Natural killer cell (primary cell): ENCODE measurements around the gene ADAM10. TPM values are rescaled to one million over a fixed set of nuclear protein-coding genes. Genes with fewer than 3 reads are reported as not detected.
A peak's percentile ranks its signal among the peaks of the same experiment; 100 is the strongest.

ENCODE experiments used
- ATAC-seq, 3 donors: fragments of 150-1000 bp in 2 of 3; fragments of 200-7000 bp in 1 of 3; cut with Tn5 transposase; 1 replicate in 1 of 3; 2 replicates in 2 of 3; pipeline ENCODE4 v1.10.0; 2021; ENCODE audit warnings: mild to moderate bottlenecking in 2 of 3, moderate library complexity in 2 of 3
- DNase-seq, 2 donors: peaks; one replicate each; pipeline versions ENCODE4 v3.0.0 to v3.0.0-alpha.2; 2013 to 2021; ENCODE audit warnings: mixed read lengths in 1 of 2
- H3K27ac ChIP-seq: one replicate; pipeline ENCODE4 v1.5.1; 2013; ENCODE audit warnings: mild to moderate bottlenecking, low read length
- H3K27me3 ChIP-seq: one replicate; pipeline ENCODE4 v1.6.1; 2013; ENCODE audit warnings: low read length; ENCODE audit not compliant: control insufficient read depth, insufficient read depth
- H3K36me3 ChIP-seq: one replicate; pipeline ENCODE4 v1.6.1; 2013; ENCODE audit warnings: low read length; ENCODE audit not compliant: control insufficient read depth, insufficient read depth
- H3K4me1 ChIP-seq: one replicate; pipeline ENCODE4 v1.6.1; 2013; ENCODE audit warnings: low read length; ENCODE audit not compliant: control insufficient read depth, insufficient read depth
- H3K4me3 ChIP-seq: one replicate; pipeline ENCODE4 v1.5.1; 2013; ENCODE audit warnings: low read length
- H3K9me3 ChIP-seq: one replicate; pipeline ENCODE4 v1.6.1; 2013; ENCODE audit warnings: low read length; ENCODE audit not compliant: control insufficient read depth, insufficient read depth
- H3K27ac Mint-ChIP-seq, 2 donors: one replicate each; pipeline ENCODE4 v1.8.0; 2022; ENCODE audit warnings: mild to moderate bottlenecking in 2 of 2, mixed read lengths in 2 of 2, moderate library complexity in 1 of 2
- H3K27me3 Mint-ChIP-seq, 2 donors: one replicate each; pipeline ENCODE4 v1.8.0; 2022; ENCODE audit warnings: low read depth in 2 of 2, mixed read lengths in 2 of 2
- H3K36me3 Mint-ChIP-seq: one replicate; pipeline ENCODE4 v1.8.0; 2022; ENCODE audit warnings: mixed read lengths
- H3K4me1 Mint-ChIP-seq, 2 donors: one replicate each; pipeline ENCODE4 v1.8.0; 2022; ENCODE audit warnings: mixed read lengths in 2 of 2
- H3K4me3 Mint-ChIP-seq: one replicate; pipeline ENCODE4 v1.8.0; 2022; ENCODE audit warnings: mild to moderate bottlenecking, moderate library complexity, mixed read lengths
- H3K9me3 Mint-ChIP-seq, 2 donors: one replicate each; pipeline ENCODE4 v1.8.0; 2022; ENCODE audit warnings: mixed read lengths in 2 of 2
- CTCF ChIP-seq: fragments of 200-600 bp; IDR thresholded peaks from one replicate; pipeline ENCODE4 v1.8.0; 2022; ENCODE audit warnings: antibody characterized with exemption
- WGBS: methylation state at CpG from one replicate; pipeline ENCODE4 v1.1.7; 2013; ENCODE audit warnings: missing lambda C conversion rate; ENCODE audit not compliant: insufficient coverage; 5-methylcytosine and 5-hydroxymethylcytosine counted together
- intact Hi-C: fragments of 100-400 bp; cut with micrococcal nuclease; formaldehyde crosslinking; loops from one replicate; pipeline ENCODE4 v1.14.2; 2022
- total RNA-seq, 4 donors: library from RNA; stranded (reverse); fragments of 120-200 nt in 1 of 4; gene quantifications; one replicate each; pipeline versions ENCODE4 v1.2.3 to v1.2.4, GENCODE V29; 2013 to 2022

ADAM10 gene
- total RNA-seq, 3 donors from 2014 or later (not counting 1 experiment from before 2014, with no cell fraction given): 223 to 297 (median 259) TPM

GRCh38 chr15:58676766-58677165 is 72.7 kb downstream of the ADAM10 start:
- peaks cover 16% of the 10 kb centered on the region for H3K36me3 ChIP-seq
- H3K27me3 Mint-ChIP-seq: no peaks in the 10 kb centered on the region
- no peaks in the 10 kb centered on the region for H3K27me3 ChIP-seq
- H3K4me3 ChIP-seq: no peak overlapping the region
- H3K27ac ChIP-seq: no peak overlapping the region
- no peaks in the 10 kb centered on the region for H3K9me3 Mint-ChIP-seq
- WGBS: 100% methylated on average over 1 of the region's 4 CpGs
- DNase-seq (no peak), ATAC-seq (no peak)
- no peaks in the 10 kb centered on the region for H3K36me3 Mint-ChIP-seq
- no peak overlapping the region for H3K4me3 Mint-ChIP-seq
- H3K27ac Mint-ChIP-seq: peak overlapping the region in 1 of 2 donors; percentile 50
- intact Hi-C loops: no loop called here
- H3K4me1 ChIP-seq: no peaks in the 10 kb centered on the region
- H3K9me3 ChIP-seq: no peaks in the 10 kb centered on the region
- TF ChIP-seq CTCF: no peak
- H3K4me1 Mint-ChIP-seq: peaks cover 35 to 44% of the 10 kb centered on the region in 2 donors

GRCh38 chr15:58671186-58671585 is 78.3 kb downstream of the ADAM10 start:
- Mint-ChIP-seq H3K27ac (no peak overlapping the region), H3K4me3 (no peak overlapping the region), H3K27me3 (no peaks in the 10 kb centered on the region), H3K4me1 (peaks cover 30 to 35% of the 10 kb centered on the region in 2 donors), H3K36me3 (peaks cover 7% of the 10 kb centered on the region), H3K9me3 (no peaks in the 10 kb centered on the region)
- TF ChIP-seq CTCF: no peak
- Histone ChIP-seq H3K4me3 (no peak overlapping the region), H3K27me3 (no peaks in the 10 kb centered on the region), H3K36me3 (peaks cover 11% of the 10 kb centered on the region), H3K9me3 (no peaks in the 10 kb centered on the region), H3K4me1 (no peaks in the 10 kb centered on the region), H3K27ac (no peak overlapping the region)
- WGBS: 100% methylated on average over 2 of the region's 2 CpGs
- DNase-seq (no peak), ATAC-seq (no peak)
- intact Hi-C loops: no loop called here

- peaks cover 13% of the 10 kb centered on the region for H3K36me3 ChIP-seq
- no peaks in the 10 kb centered on the region for H3K4me1 ChIP-seq
- ATAC-seq (no peak), DNase-seq (no peak)
- no peaks in the 10 kb centered on the region for H3K9me3 ChIP-seq
- intact Hi-C loops: no loop called here
- Mint-ChIP-seq H3K4me3 (no peak overlapping the region), H3K27me3 (no peaks in the 10 kb centered on the region), H3K36me3 (peaks cover 7% of the 10 kb centered on the region), H3K9me3 (no peaks in the 10 kb centered on the region), H3K27ac (peak overlapping the region in 1 of 2 donors; percentile 31), H3K4me1 (peaks cover 35 to 42% of the 10 kb centered on the region in 2 donors)
- 100% methylated on average over 1 of the region's 1 CpG for WGBS
- no peak overlapping the region for H3K4me3 ChIP-seq
- H3K27me3 ChIP-seq: no peaks in the 10 kb centered on the region
- H3K27ac ChIP-seq: no peak overlapping the region
- no peak for TF ChIP-seq CTCF
Measured at GRCh38 chr15:58669108-58669507, 80.4 kb downstream of the ADAM10 start.

- Mint-ChIP-seq H3K27me3 (no peaks in the 10 kb centered on the region), H3K27ac (peak overlapping the region in 1 of 2 donors; percentile 37), H3K36me3 (peaks cover 7% of the 10 kb centered on the region), H3K4me3 (no peak overlapping the region), H3K9me3 (no peaks in the 10 kb centered on the region), H3K4me1 (peaks cover 30 to 31% of the 10 kb centered on the region in 2 donors)
- no peak for DNase-seq
- Histone ChIP-seq H3K9me3 (no peaks in the 10 kb centered on the region), H3K4me1 (no peaks in the 10 kb centered on the region), H3K27ac (no peak overlapping the region), H3K4me3 (no peak overlapping the region), H3K27me3 (no peaks in the 10 kb centered on the region), H3K36me3 (peaks cover 25% of the 10 kb centered on the region)
- WGBS: 100% methylated on average over 1 of the region's 1 CpG
- intact Hi-C loops: no loop called here
- no peak for TF ChIP-seq CTCF
- ATAC-seq: peak in 1 of 3 donors; percentile 46
Measured at GRCh38 chr15:58666957-58667356, 82.5 kb downstream of the ADAM10 start.
